Measurements from ENCODE around the gene DIP2B. TPM values are rescaled to one million over a fixed set of nuclear protein-coding genes. Genes with fewer than 3 reads are reported as not detected.
A peak's percentile ranks its signal among the peaks of the same experiment; 100 is the strongest.

Gene DIP2B
- total RNA-seq, 1 experiment from 2014 or later: 20.0 TPM

GRCh38 chr12:50597200-50598195 is 92.7 kb downstream of the DIP2B start:
- no CpG with 5 or more reads among the region's 9 CpGs for WGBS (ENCODE audit: extremely low coverage, insufficient read length, low lambda C conversion rate)
- Histone ChIP-seq H3K56ac (ENCODE audit: insufficient read length, low read depth, low read length) (no peak overlapping the region), H2BK12ac (ENCODE audit: insufficient read length, low read depth, low read length) (no peak overlapping the region), H4K20me1 (ENCODE audit: control insufficient read depth, insufficient read depth, insufficient read length) (no peaks in the 10 kb centered on the region), H3K23me2 (ENCODE audit: insufficient read length, low read depth, low read length, poor library complexity, severe bottlenecking) (no peaks in the 10 kb centered on the region), H3K79me1 (ENCODE audit: insufficient read depth, low read depth, low read length, poor library complexity, severe bottlenecking) (no peaks in the 10 kb centered on the region), H2AFZ (ENCODE audit: low read length) (no peak overlapping the region), H3K14ac (ENCODE audit: insufficient read depth, low read length) (no peak overlapping the region), H4K91ac (ENCODE audit: insufficient read length, low read depth, low read length) (no peak overlapping the region), H3K4ac (ENCODE audit: low read depth, low read length) (no peak overlapping the region), H3K27ac (ENCODE audit: insufficient read length, low read depth, low read length) (no peak overlapping the region), H2AK5ac (ENCODE audit: insufficient read length, low read length) (no peak overlapping the region), H3K9me3 (ENCODE audit: control insufficient read depth, low read depth, low read length) (no peaks in the 10 kb centered on the region), H2BK5ac (ENCODE audit: insufficient read length, low read length) (no peak overlapping the region), H4K8ac (replicated peaks; ENCODE audit: insufficient read length, low read depth, low read length) (no peak overlapping the region), H3T11ph (ENCODE audit: low read length) (no peak overlapping the region), H3K27me3 (ENCODE audit: insufficient read depth, low read length) (no peaks in the 10 kb centered on the region), H4K5ac (ENCODE audit: insufficient read length, low read depth, low read length) (no peak overlapping the region), H3K18ac (ENCODE audit: insufficient read length, low read depth, low read length) (no peak overlapping the region), H2BK15ac (ENCODE audit: low read depth, low read length) (no peak overlapping the region), H3K4me1 (ENCODE audit: insufficient read depth, low read length) (peaks cover 3% of the 10 kb centered on the region; the same call in 1 of the 2 replicates), H3K9ac (ENCODE audit: extremely low read depth, insufficient read length, low read length) (no peak overlapping the region), H3K4me2 (ENCODE audit: insufficient read depth, insufficient read length, low read length) (no peak overlapping the region), H2BK120ac (ENCODE audit: low read depth, low read length, poor library complexity, severe bottlenecking) (no peak overlapping the region), H3K23ac (ENCODE audit: insufficient read length, low read depth, low read length) (no peak overlapping the region), H2BK20ac (ENCODE audit: low read depth, low read length, poor library complexity, severe bottlenecking) (no peak overlapping the region), H3K79me2 (ENCODE audit: insufficient read depth, low read length) (peaks cover 2% of the 10 kb centered on the region; the same call in 1 of the 2 replicates)
- DNase-seq: no peak
- no peak; the same call in 2 of the 3 replicates for TF ChIP-seq CTCF (conservative IDR thresholded peaks at IDR 0.05)
- Mint-ChIP-seq H3K9me3 (peaks cover 0 to 2% of the 10 kb centered on the region in 2 experiments; a peak in 1 of 5 replicates), H3K4me3 (no peak overlapping the region), H3K36me3 (ENCODE audit: insufficient read depth in 1 of 3, low read depth in 3 of 3) (peaks cover 0 to 8% (median 3%) of the 10 kb centered on the region in 3 experiments; a peak in 4 of 7 replicates), H3K4me1 (peaks cover 21 to 36% of the 10 kb centered on the region in 2 experiments), H3K27me3 (ENCODE audit: low read depth) (no peaks in the 10 kb centered on the region; the same call in 1 of the 2 replicates), H3K27ac (0 out of 7 replicates have a peak overlapping the region, but pooled peaks of 1 of the 3 experiments have one; percentile 14)

Data from H9 (cell line).